ENCODE data around the gene MAP3K20. TPM values are rescaled to one million over a fixed set of nuclear protein-coding genes. Genes with fewer than 3 reads are reported as not detected.
A peak's percentile ranks its signal among the peaks of the same experiment; 100 is the strongest.

Gene MAP3K20
- total and polyA plus RNA-seq, 2 donors (not counting 3 experiments of a cell fraction or from before 2014, with no cell fraction given): 7.8 to 31.5 TPM

DNA sequence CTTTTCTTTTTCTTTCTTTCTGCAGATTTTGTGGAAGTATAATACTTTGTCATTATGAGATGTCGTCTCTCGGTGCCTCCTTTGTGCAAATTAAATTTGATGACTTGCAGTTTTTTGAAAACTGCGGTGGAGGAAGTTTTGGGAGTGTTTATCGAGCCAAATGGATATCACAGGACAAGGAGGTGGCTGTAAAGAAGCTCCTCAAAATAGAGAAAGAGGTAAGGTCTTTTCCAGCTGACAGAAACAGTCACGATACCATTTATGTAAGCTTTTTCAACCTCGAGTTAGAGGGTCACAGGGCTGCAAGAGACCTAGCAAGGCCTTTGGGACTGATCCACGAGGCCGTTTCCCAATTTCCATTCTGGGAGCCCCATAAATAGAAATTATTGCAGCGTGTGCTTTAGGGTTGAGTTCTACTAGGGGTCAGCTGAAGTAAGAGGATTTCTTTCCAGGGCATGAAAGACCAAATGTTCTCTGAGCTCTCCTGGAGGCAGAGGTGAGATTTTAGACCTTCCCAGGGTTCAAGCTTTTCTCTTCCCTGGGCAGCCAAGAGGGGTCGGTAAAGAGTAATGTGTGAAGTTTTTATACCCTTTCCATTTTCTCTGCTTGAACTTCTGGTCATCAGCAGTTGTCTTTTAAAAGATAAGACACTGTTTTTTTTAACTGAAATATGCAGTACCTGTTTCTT is 15.5 kb downstream of the MAP3K20 start:
- H3K4me2 ChIP-seq (ENCODE audit: insufficient read depth, low read length): no peak overlapping the region
- H3K36me3 ChIP-seq (ENCODE audit: control insufficient read depth in 2 of 2, extremely low read depth in 1 of 2, insufficient read depth in 2 of 2, low read length in 2 of 2): peaks cover 0 to 3% of the 10 kb centered on the region in 2 experiments
- no peak overlapping the region for H3K4me3 ChIP-seq (replicated peaks in 1 of 3; ENCODE audit: insufficient read depth in 1 of 3, low read depth in 1 of 3, low read length in 3 of 3)
- dilution Hi-C loops (cut with MboI; ENCODE audit: extremely low pct_ligation_motif_present, low sequenced_read_pairs) (no loop called here), intact Hi-C loops (cut with micrococcal nuclease) (no loop called here)
- DNase-seq (ENCODE audit: low read depth, low spot score): no peak
- H3K9ac ChIP-seq (replicated peaks; ENCODE audit: extremely low read depth, insufficient read depth, low read length): no peak overlapping the region
- H4K20me1 ChIP-seq (replicated peaks; ENCODE audit: control insufficient read depth, extremely low read depth, insufficient read depth, low read length): no peaks in the 10 kb centered on the region
- ChIA-PET POLR2A (no interaction called here), CTCF (interaction anchor here (0.9 to 3.9 kb wide), 20 partner anchors 8 to 127 kb away, joined by 3 to 22 read pairs (median 4); no protein-coding TSS in a partner anchor)
- H3K79me2 ChIP-seq (ENCODE audit: control insufficient read depth, insufficient read depth, low read length): peaks cover 9% of the 10 kb centered on the region
- TF ChIP-seq, protein P1, sequence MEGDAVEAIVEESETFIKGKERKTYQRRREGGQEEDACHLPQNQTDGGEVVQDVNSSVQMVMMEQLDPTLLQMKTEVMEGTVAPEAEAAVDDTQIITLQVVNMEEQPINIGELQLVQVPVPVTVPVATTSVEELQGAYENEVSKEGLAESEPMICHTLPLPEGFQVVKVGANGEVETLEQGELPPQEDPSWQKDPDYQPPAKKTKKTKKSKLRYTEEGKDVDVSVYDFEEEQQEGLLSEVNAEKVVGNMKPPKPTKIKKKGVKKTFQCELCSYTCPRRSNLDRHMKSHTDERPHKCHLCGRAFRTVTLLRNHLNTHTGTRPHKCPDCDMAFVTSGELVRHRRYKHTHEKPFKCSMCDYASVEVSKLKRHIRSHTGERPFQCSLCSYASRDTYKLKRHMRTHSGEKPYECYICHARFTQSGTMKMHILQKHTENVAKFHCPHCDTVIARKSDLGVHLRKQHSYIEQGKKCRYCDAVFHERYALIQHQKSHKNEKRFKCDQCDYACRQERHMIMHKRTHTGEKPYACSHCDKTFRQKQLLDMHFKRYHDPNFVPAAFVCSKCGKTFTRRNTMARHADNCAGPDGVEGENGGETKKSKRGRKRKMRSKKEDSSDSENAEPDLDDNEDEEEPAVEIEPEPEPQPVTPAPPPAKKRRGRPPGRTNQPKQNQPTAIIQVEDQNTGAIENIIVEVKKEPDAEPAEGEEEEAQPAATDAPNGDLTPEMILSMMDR (IDR thresholded peaks at IDR 0.05; ENCODE audit: extremely low read depth in 1 of 2, insufficient read depth in 1 of 2, low read depth in 1 of 2, low read length in 2 of 2): peak in 1 of 2 donors; percentile 18
- TF ChIP-seq GATA2 (IDR thresholded peaks at IDR 0.05; ENCODE audit: insufficient read depth, insufficient read length, low read depth, low read length): no peak
- no TSS peak for BruUV-seq (replicated peaks)
- no peaks in the 10 kb centered on the region for H3K9me3 ChIP-seq (replicated peaks; ENCODE audit: control insufficient read depth, insufficient read depth, low read length)
- H3K4me1 ChIP-seq (ENCODE audit: control insufficient read depth, extremely low read depth, insufficient read depth, low read length): no peaks in the 10 kb centered on the region
- H2AFZ ChIP-seq (ENCODE audit: low read depth, low read length): no peak overlapping the region
- no peaks in the 10 kb centered on the region for H3K9me1 ChIP-seq (replicated peaks; ENCODE audit: control insufficient read depth, extremely low read depth, insufficient read depth, low read length)
- no peak for FAIRE-seq
- H3K27ac ChIP-seq (ENCODE audit: insufficient read depth, low read depth, low read length): no peak overlapping the region
- H3K27me3 ChIP-seq (ENCODE audit: control insufficient read depth in 2 of 2, insufficient read depth in 2 of 2, low read length in 2 of 2): no peaks in the 10 kb centered on the region

DNA sequence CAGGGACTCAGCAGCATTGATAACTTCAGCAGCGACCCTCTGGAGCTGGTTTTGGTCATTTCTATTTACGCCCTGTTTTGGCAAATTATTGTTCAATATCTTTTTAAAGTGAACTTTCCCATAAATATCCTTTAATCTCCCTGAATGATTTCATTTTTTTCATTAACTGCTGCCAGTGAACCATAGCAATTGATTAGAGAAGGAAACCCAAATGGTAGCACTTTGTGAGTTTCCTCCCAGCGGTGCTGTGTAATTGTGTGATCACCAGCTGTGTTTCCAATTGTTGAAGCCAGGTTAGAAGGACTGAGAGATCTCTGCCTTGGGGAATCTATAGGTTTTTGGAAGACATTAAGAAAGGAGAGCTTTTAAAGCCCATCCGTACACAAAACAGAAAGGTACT is 16.3 kb downstream of the MAP3K20 start:
- H2AFZ ChIP-seq (ENCODE audit: low read depth, low read length): no peak overlapping the region
- no peak overlapping the region for H3K4me3 ChIP-seq (replicated peaks in 1 of 3; ENCODE audit: insufficient read depth in 1 of 3, low read depth in 1 of 3, low read length in 3 of 3)
- dilution Hi-C loops (cut with MboI; ENCODE audit: extremely low pct_ligation_motif_present, low sequenced_read_pairs): no loop called here
- no peak overlapping the region for H3K27ac ChIP-seq (ENCODE audit: insufficient read depth, low read depth, low read length)
- no peak overlapping the region for H3K4me2 ChIP-seq (ENCODE audit: insufficient read depth, low read length)
- H3K4me1 ChIP-seq (ENCODE audit: control insufficient read depth, extremely low read depth, insufficient read depth, low read length): no peaks in the 10 kb centered on the region
- TF ChIP-seq FOS (IDR thresholded peaks at IDR 0.05; ENCODE audit: borderline replicate concordance, insufficient read depth, low read length): no peak
- TF ChIP-seq, protein P2, sequence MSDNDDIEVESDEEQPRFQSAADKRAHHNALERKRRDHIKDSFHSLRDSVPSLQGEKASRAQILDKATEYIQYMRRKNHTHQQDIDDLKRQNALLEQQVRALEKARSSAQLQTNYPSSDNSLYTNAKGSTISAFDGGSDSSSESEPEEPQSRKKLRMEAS (IDR thresholded peaks at IDR 0.05; ENCODE audit: insufficient read depth, insufficient read length): no peak
- no peak for TF ChIP-seq POLR2AphosphoS5 (IDR thresholded peaks at IDR 0.05; ENCODE audit: insufficient read depth, low read depth, low read length)
- TF ChIP-seq JUN (IDR thresholded peaks at IDR 0.05; ENCODE audit: borderline replicate concordance, insufficient read depth, insufficient read length, low read depth): no peak
- TF ChIP-seq POLR2A (IDR thresholded peaks at IDR 0.05; ENCODE audit: low read depth, low read length): no peak
- TF ChIP-seq GATA2 (IDR thresholded peaks at IDR 0.05; ENCODE audit: insufficient read depth, insufficient read length, low read depth, low read length): no peak
- TF ChIP-seq EZH2 (IDR thresholded peaks at IDR 0.05; ENCODE audit: borderline replicate concordance, low read depth, low read length, severe bottlenecking): no peak
- TF ChIP-seq, protein P1 (IDR thresholded peaks at IDR 0.05; ENCODE audit: extremely low read depth in 1 of 2, insufficient read depth in 1 of 2, low read depth in 1 of 2, low read length in 2 of 2): no peak
- TF ChIP-seq MYC (IDR thresholded peaks at IDR 0.05; ENCODE audit: low read depth, low read length): no peak
- no peaks in the 10 kb centered on the region for H3K9me1 ChIP-seq (replicated peaks; ENCODE audit: control insufficient read depth, extremely low read depth, insufficient read depth, low read length)
- BruUV-seq (replicated peaks): no TSS peak
- DNase-seq (ENCODE audit: low read depth, low spot score) (no peak), FAIRE-seq (no peak)
- peaks cover 9% of the 10 kb centered on the region for H3K79me2 ChIP-seq (ENCODE audit: control insufficient read depth, insufficient read depth, low read length)
- H4K20me1 ChIP-seq (replicated peaks; ENCODE audit: control insufficient read depth, extremely low read depth, insufficient read depth, low read length): no peaks in the 10 kb centered on the region
- POLR2A ChIA-PET: no interaction called here
- intact Hi-C loops (cut with micrococcal nuclease): no loop called here
- CTCF ChIA-PET: interaction anchor here (0.7 to 3.9 kb wide), 13 partner anchors 7 to 150 kb away, joined by 3 to 22 read pairs (median 4); no protein-coding TSS in a partner anchor
- peaks cover 0 to 3% of the 10 kb centered on the region in 2 experiments for H3K36me3 ChIP-seq (ENCODE audit: control insufficient read depth in 2 of 2, extremely low read depth in 1 of 2, insufficient read depth in 2 of 2, low read length in 2 of 2)
- no peak overlapping the region for H3K9ac ChIP-seq (replicated peaks; ENCODE audit: extremely low read depth, insufficient read depth, low read length)
- no peaks in the 10 kb centered on the region for H3K27me3 ChIP-seq (ENCODE audit: control insufficient read depth in 2 of 2, insufficient read depth in 2 of 2, low read length in 2 of 2)
- no peaks in the 10 kb centered on the region for H3K9me3 ChIP-seq (replicated peaks; ENCODE audit: control insufficient read depth, insufficient read depth, low read length)
